Measurements from ENCODE around the gene KRT222.
A peak's percentile ranks its signal among the peaks of the same experiment; 100 is the strongest.

Gene KRT222

GRCh38 chr17:40696651-40697072 lies 31.7 kb upstream of the KRT222 start:
- H3K9me3 ChIP-seq (replicated peaks in 1 of 11): no peaks in the 10 kb centered on the region
- H3K4me1 ChIP-seq: peaks cover 0 to 9% (median 0%) of the 10 kb centered on the region in 10 experiments; a peak in 1 of 20 replicates
- no peaks in the 10 kb centered on the region for H3K36me3 ChIP-seq
- H4K20me1 ChIP-seq: no peaks in the 10 kb centered on the region
- no peak overlapping the region for H3K27ac ChIP-seq
- H3K27me3 ChIP-seq: no peaks in the 10 kb centered on the region
- no peak overlapping the region for H3K9ac ChIP-seq
- no peak overlapping the region for H3K4me3 ChIP-seq
- TF ChIP-seq Cebpa-rat (IDR thresholded peaks at IDR 0.05): 0 out of 22 replicates have a peak, but pooled peaks of 1 of the 11 experiments have one; percentile 6
- H3K4me2 ChIP-seq: no peak overlapping the region

DNA sequence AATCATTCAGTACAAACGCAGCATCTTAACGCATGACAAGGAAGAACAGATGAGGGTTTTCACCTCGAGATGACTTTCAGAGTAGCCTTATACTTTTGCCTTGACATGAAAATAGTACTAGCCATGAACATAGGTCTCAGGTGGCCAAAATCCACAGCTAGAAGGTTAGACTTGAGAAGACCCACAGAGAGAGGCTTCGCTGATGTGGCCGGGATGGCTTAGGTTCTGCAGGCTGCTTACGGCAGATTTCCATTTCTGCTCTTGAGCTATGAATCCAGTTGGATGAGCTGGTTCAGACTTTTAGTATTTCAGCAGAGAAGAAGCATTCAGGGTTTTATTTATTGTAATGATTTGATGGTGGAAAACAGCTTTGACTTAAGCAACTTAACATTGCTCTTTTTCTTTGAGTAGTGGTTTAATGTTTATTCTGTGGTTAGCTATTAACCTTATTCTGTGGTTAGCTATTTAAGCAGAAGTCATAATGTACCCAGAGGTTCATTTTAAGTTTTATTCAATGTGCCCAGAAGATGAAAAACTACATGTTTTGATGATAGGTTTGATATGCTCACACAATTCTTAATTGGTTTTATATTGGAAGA lies 31.0 kb upstream of the KRT222 start:
- no peaks in the 10 kb centered on the region for H3K36me3 ChIP-seq
- no peaks in the 10 kb centered on the region for H3K9me3 ChIP-seq (replicated peaks in 1 of 11)
- no peaks in the 10 kb centered on the region for H3K27me3 ChIP-seq
- no peak overlapping the region for H3K4me3 ChIP-seq
- no peaks in the 10 kb centered on the region for H4K20me1 ChIP-seq
- TF ChIP-seq Cebpa-rat (IDR thresholded peaks at IDR 0.05): no peak
- no peak overlapping the region for H3K9ac ChIP-seq
- H3K27ac ChIP-seq: no peak overlapping the region
- peaks cover 0 to 9% (median 0%) of the 10 kb centered on the region in 10 experiments; a peak in 1 of 20 replicates for H3K4me1 ChIP-seq
- no peak overlapping the region for H3K4me2 ChIP-seq

DNA sequence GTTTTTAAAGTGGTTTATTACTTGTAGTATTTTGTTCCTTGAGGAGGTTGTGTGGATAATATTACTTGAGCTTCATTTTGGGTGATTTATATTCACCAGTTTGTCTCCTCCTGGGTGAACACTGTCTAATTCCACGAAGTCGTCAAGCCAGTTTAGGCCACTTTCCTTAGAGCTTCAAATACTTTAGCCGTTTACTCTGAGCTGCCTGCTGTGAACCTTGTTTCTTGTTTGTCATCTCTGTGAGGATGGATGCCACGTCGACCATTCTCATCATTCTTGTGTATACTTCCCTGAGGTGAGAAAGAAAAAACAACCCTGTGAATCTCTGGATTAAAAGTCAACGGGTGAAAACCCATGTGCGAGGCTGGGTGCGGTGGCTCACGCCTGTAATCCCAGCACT lies 29.6 kb upstream of the KRT222 start:
- H3K9ac ChIP-seq: no peak overlapping the region
- no peak overlapping the region for H3K4me3 ChIP-seq
- no peak for TF ChIP-seq Cebpa-rat (IDR thresholded peaks at IDR 0.05)
- H3K27ac ChIP-seq: no peak overlapping the region
- no peaks in the 10 kb centered on the region for H3K27me3 ChIP-seq
- H3K4me1 ChIP-seq: peaks cover 0 to 9% (median 0%) of the 10 kb centered on the region in 10 experiments; a peak in 1 of 20 replicates
- no peaks in the 10 kb centered on the region for H3K36me3 ChIP-seq
- H4K20me1 ChIP-seq: no peaks in the 10 kb centered on the region
- no peaks in the 10 kb centered on the region for H3K9me3 ChIP-seq (replicated peaks in 1 of 11)
- H3K4me2 ChIP-seq: no peak overlapping the region

DNA sequence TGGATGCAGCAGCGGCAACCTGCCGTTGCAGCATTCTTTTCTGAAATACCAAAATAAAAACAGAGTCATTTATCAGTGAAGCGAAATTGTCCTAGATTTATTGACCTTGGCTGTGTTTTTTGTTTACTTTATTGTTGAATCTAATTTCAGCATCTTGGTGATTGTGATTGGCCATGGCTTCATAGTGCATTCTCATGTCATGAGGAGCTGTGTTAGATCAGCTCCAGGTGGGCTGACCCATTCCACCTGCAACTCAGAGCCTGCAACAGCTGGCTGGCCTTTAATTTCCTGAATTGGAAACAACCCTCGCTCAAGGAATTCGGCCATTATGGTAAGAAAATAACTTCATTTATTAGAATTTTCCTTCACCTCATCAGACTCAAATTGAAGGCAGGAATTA lies 22.1 kb upstream of the KRT222 start:
- Histone ChIP-seq H3K9ac (no peak overlapping the region), H3K27ac (no peak overlapping the region), H3K4me2 (no peak overlapping the region), H3K4me3 (no peak overlapping the region), H3K4me1 (no peaks in the 10 kb centered on the region), H4K20me1 (no peaks in the 10 kb centered on the region), H3K9me3 (replicated peaks in 1 of 11) (no peaks in the 10 kb centered on the region), H3K36me3 (no peaks in the 10 kb centered on the region), H3K27me3 (no peaks in the 10 kb centered on the region)
- TF ChIP-seq Cebpa-rat (IDR thresholded peaks at IDR 0.05): no peak

DNA sequence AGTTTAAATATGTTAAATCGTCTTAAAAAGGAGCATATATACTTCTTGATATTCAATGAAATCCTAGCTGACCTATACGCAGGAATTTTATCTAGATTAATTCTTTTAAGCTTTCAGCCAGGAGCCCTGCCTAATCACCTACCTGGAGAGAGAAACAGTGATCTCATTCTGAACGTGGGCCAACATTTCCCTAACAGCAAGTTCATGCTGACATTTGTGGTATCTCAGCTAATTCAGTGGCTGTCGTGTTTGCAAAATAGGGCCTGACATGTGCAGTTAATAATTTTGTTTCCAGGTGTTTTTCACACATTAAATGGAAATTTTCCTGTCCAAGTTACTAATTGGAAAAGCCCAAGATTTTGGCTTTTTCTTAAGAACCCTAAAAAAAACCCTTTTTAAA lies 21.2 kb upstream of the KRT222 start:
- Histone ChIP-seq H3K4me1 (no peaks in the 10 kb centered on the region), H3K27ac (no peak overlapping the region), H3K9me3 (replicated peaks in 1 of 11) (no peaks in the 10 kb centered on the region), H3K4me3 (no peak overlapping the region), H4K20me1 (no peaks in the 10 kb centered on the region), H3K27me3 (no peaks in the 10 kb centered on the region), H3K9ac (no peak overlapping the region), H3K36me3 (no peaks in the 10 kb centered on the region), H3K4me2 (no peak overlapping the region)
- no peak for TF ChIP-seq Cebpa-rat (IDR thresholded peaks at IDR 0.05)

DNA sequence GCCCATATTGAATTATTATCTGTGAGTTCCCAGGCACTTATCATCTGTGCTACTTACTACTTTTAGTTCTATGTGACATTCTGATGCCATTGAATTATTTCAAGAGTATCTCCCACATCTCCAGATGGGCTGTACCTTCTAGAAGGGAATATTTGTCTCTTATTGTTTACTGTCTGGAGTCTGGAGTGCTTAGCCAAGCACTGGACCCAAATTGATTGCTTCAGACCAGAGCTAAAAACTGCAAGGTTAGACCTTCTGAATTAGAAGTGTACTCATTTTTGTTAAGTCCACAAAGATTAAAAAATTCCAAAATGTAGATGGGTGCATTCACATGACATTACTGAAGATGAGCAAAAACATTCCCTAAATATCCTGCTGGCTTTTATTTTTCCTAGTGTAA lies 16.0 kb upstream of the KRT222 start:
- Histone ChIP-seq H3K27me3 (no peaks in the 10 kb centered on the region), H3K4me2 (no peak overlapping the region), H3K36me3 (no peaks in the 10 kb centered on the region), H3K9me3 (replicated peaks in 1 of 11) (no peaks in the 10 kb centered on the region), H4K20me1 (no peaks in the 10 kb centered on the region), H3K9ac (no peak overlapping the region), H3K4me3 (no peak overlapping the region), H3K4me1 (peaks cover 0 to 20% (median 4%) of the 10 kb centered on the region in 10 experiments; a peak in 6 of 20 replicates), H3K27ac (no peak overlapping the region)
- no peak for TF ChIP-seq Cebpa-rat (IDR thresholded peaks at IDR 0.05)

DNA sequence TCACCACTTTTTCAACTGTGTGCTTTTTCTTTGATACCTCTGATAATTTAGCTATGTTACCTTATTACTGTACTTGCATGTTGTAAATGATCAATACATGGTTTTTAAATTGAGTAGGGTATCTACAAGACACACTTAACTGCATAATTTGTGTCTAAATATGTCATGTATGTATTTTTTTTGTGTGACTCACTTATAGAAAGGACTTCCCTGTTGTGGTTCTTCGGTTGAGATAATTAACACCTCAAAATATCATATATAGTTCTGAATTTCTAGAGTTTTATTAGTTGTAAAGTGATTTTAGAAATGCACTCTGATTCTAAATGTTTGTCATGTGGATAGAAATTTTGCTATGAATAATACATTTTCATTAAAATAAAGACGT lies 14.5 kb upstream of the KRT222 start:
- TF ChIP-seq Cebpa-rat (IDR thresholded peaks at IDR 0.05): no peak
- no peaks in the 10 kb centered on the region for H3K36me3 ChIP-seq
- H3K27me3 ChIP-seq: no peaks in the 10 kb centered on the region
- H3K4me3 ChIP-seq: no peak overlapping the region
- H3K27ac ChIP-seq: no peak overlapping the region
- no peak overlapping the region for H3K9ac ChIP-seq
- peaks cover 0 to 33% (median 5%) of the 10 kb centered on the region in 10 experiments; a peak in 8 of 20 replicates for H3K4me1 ChIP-seq
- H3K4me2 ChIP-seq: peak overlapping the region in 1 of 11 experiments; percentile 18; a peak in 2 of 22 replicates
- no peaks in the 10 kb centered on the region for H3K9me3 ChIP-seq (replicated peaks in 1 of 11)
- H4K20me1 ChIP-seq: no peaks in the 10 kb centered on the region

GRCh38 chr17:40678902-40679522 lies 14.0 kb upstream of the KRT222 start:
- Histone ChIP-seq H3K9me3 (replicated peaks in 1 of 11) (no peaks in the 10 kb centered on the region), H3K27ac (no peak overlapping the region), H3K4me3 (no peak overlapping the region), H4K20me1 (no peaks in the 10 kb centered on the region), H3K9ac (no peak overlapping the region), H3K27me3 (no peaks in the 10 kb centered on the region), H3K36me3 (no peaks in the 10 kb centered on the region), H3K4me2 (peak overlapping the region in 2 of 11 experiments; percentile 4 to 18; a peak in 2 of 22 replicates), H3K4me1 (peaks cover 0 to 38% (median 5%) of the 10 kb centered on the region in 10 experiments; a peak in 8 of 20 replicates)
- no peak for TF ChIP-seq Cebpa-rat (IDR thresholded peaks at IDR 0.05)

DNA sequence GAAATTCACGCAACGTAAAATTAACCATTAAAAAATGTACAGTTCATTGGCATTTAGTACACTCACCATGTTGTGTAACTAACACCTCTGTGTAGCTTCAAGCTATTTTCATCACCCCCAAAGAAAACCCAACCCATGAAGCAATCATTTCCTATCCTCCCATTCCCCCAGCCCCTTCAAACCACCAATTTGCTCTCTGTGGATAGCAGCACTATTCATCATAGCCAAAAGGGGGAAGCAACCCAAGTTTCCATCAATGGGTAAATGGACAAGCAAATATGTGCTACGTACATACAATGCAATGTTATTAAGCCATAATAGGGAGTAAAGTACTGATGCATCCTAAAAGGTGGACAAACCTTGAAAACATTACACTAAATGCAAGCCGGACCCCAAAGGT lies 10.9 kb upstream of the KRT222 start:
- peak in 3 of 11 experiments; percentile 16 to 31 (median 23); a peak in 2 of 22 replicates for TF ChIP-seq Cebpa-rat (IDR thresholded peaks at IDR 0.05)
- Histone ChIP-seq H3K36me3 (no peaks in the 10 kb centered on the region), H3K4me1 (peaks cover 0 to 38% (median 7%) of the 10 kb centered on the region in 10 experiments; a peak in 8 of 20 replicates), H3K4me3 (no peak overlapping the region), H3K4me2 (peak overlapping the region in 6 of 11 experiments; percentile 4 to 50 (median 34); a peak in 10 of 22 replicates), H3K9ac (no peak overlapping the region), H3K9me3 (replicated peaks in 1 of 11) (no peaks in the 10 kb centered on the region), H4K20me1 (no peaks in the 10 kb centered on the region), H3K27ac (no peak overlapping the region), H3K27me3 (no peaks in the 10 kb centered on the region)

GRCh38 chr17:40672654-40673053 lies 7.7 kb upstream of the KRT222 start:
- Histone ChIP-seq H4K20me1 (no peaks in the 10 kb centered on the region), H3K27me3 (no peaks in the 10 kb centered on the region), H3K4me2 (no peak overlapping the region)

More at GRCh38 chr17:40672654-40673053, 7.7 kb upstream of the KRT222 start:
- Histone ChIP-seq H3K4me1 (peaks cover 0 to 30% (median 7%) of the 10 kb centered on the region in 10 experiments; a peak in 8 of 20 replicates), H3K36me3 (no peaks in the 10 kb centered on the region), H3K27ac (no peak overlapping the region), H3K9me3 (replicated peaks in 1 of 11) (no peaks in the 10 kb centered on the region), H3K9ac (no peak overlapping the region), H3K4me3 (no peak overlapping the region)
- no peak for TF ChIP-seq Cebpa-rat (IDR thresholded peaks at IDR 0.05)

Data from BLaER1 treated with 17β-estradiol and CSF1 and Interleukin-3, amounts not matched to agents 10 nM and 100 nM (cell line).